H9 (cell line): ENCODE results near the gene SH3GL3. TPM values are rescaled to one million over a fixed set of nuclear protein-coding genes. Genes with fewer than 3 reads are reported as not detected.

Experiments
- DNase-seq: peaks from one replicate; pipeline ENCODE4 v3.0.0-alpha.2; 2017
- H2AFZ ChIP-seq: one replicate; pipeline ENCODE4 v1.6.1; 2013; ENCODE audit warnings: mild to moderate bottlenecking, low read length, control low read depth, moderate library complexity
- H2AK5ac ChIP-seq: 2 replicates; pipeline ENCODE4 v1.6.1; 2013; ENCODE audit warnings: low read length, control low read depth, mixed read lengths; ENCODE audit not compliant: insufficient read length
- H2BK120ac ChIP-seq: one replicate; pipeline ENCODE4 v1.6.1; 2013; ENCODE audit warnings: low read depth, mild to moderate bottlenecking, low read length, control low read depth, inconsistent platforms; ENCODE audit not compliant: poor library complexity, severe bottlenecking
- H2BK12ac ChIP-seq: 2 replicates; pipeline ENCODE4 v1.6.1; 2013; ENCODE audit warnings: low read length, control low read depth, mixed read lengths, low read depth; ENCODE audit not compliant: insufficient read length
- H2BK15ac ChIP-seq: 2 replicates; pipeline ENCODE4 v1.6.1; 2013; ENCODE audit warnings: low read depth, low read length, control low read depth
- H2BK20ac ChIP-seq: one replicate; pipeline ENCODE4 v1.6.1; 2013; ENCODE audit warnings: low read depth, mild to moderate bottlenecking, low read length, control low read depth, inconsistent platforms; ENCODE audit not compliant: poor library complexity, severe bottlenecking
- H2BK5ac ChIP-seq: 2 replicates; pipeline ENCODE4 v1.6.1; 2013; ENCODE audit warnings: low read length, control low read depth, mixed read lengths; ENCODE audit not compliant: insufficient read length
- H3K14ac ChIP-seq: 2 replicates; pipeline ENCODE4 v1.6.1; 2013; ENCODE audit warnings: low read length, control low read depth; ENCODE audit not compliant: insufficient read depth
- H3K18ac ChIP-seq: 2 replicates; pipeline ENCODE4 v1.6.1; 2013; ENCODE audit warnings: low read depth, mild to moderate bottlenecking, mixed read lengths, low read length, control low read depth; ENCODE audit not compliant: insufficient read length
- H3K23ac ChIP-seq: 2 replicates; pipeline ENCODE4 v1.6.1; 2013; ENCODE audit warnings: low read length, control low read depth, mixed read lengths, low read depth; ENCODE audit not compliant: insufficient read length
- H3K23me2 ChIP-seq: 2 replicates; pipeline ENCODE4 v1.6.1; 2013; ENCODE audit warnings: low read depth, mild to moderate bottlenecking, mixed read lengths, low read length, control low read depth; ENCODE audit not compliant: insufficient read length, poor library complexity, severe bottlenecking
- H3K27ac ChIP-seq: 2 replicates; pipeline ENCODE4 v1.5.1; 2013; ENCODE audit warnings: low read length, control low read depth, mixed read lengths, low read depth; ENCODE audit not compliant: insufficient read length
- H3K27me3 ChIP-seq: 2 replicates; pipeline ENCODE4 v1.6.1; 2013; ENCODE audit warnings: low read length, control low read depth, inconsistent platforms; ENCODE audit not compliant: insufficient read depth
- H3K4ac ChIP-seq: 2 replicates; pipeline ENCODE4 v1.6.1; 2013; ENCODE audit warnings: low read depth, mild to moderate bottlenecking, control low read depth, inconsistent platforms, low read length, moderate library complexity
- H3K4me1 ChIP-seq: 2 replicates; pipeline ENCODE4 v1.6.1; 2013; ENCODE audit warnings: low read length, control low read depth, inconsistent platforms; ENCODE audit not compliant: insufficient read depth
- H3K4me2 ChIP-seq: 2 replicates; pipeline ENCODE4 v1.6.1; 2013; ENCODE audit warnings: low read length, control low read depth, mixed read lengths; ENCODE audit not compliant: insufficient read length, insufficient read depth
- H3K56ac ChIP-seq: 2 replicates; pipeline ENCODE4 v1.6.1; 2013; ENCODE audit warnings: low read depth, mild to moderate bottlenecking, mixed read lengths, low read length, control low read depth; ENCODE audit not compliant: insufficient read length
- H3K79me1 ChIP-seq: 2 replicates; pipeline ENCODE4 v1.6.1; 2013; ENCODE audit warnings: low read depth, mild to moderate bottlenecking, moderate library complexity, low read length, control low read depth, inconsistent platforms; ENCODE audit not compliant: insufficient read depth, poor library complexity, severe bottlenecking
- H3K79me2 ChIP-seq: 2 replicates; pipeline ENCODE4 v1.6.1; 2013; ENCODE audit warnings: low read length, control low read depth, inconsistent platforms; ENCODE audit not compliant: insufficient read depth
- H3K9ac ChIP-seq: 2 replicates; pipeline ENCODE4 v1.6.1; 2013; ENCODE audit warnings: low read length, control low read depth, mixed read lengths; ENCODE audit not compliant: insufficient read length; ENCODE audit errors: extremely low read depth
- H3K9me3 ChIP-seq: one replicate; pipeline ENCODE4 v1.6.1; 2013; ENCODE audit warnings: low read depth, low read length, inconsistent platforms; ENCODE audit not compliant: control insufficient read depth
- H3T11ph ChIP-seq: one replicate; pipeline ENCODE4 v1.6.1; 2013; ENCODE audit warnings: mild to moderate bottlenecking, low read length, control low read depth, inconsistent platforms
- H4K20me1 ChIP-seq: one replicate; pipeline ENCODE4 v1.6.1; 2013; ENCODE audit not compliant: control insufficient read depth, insufficient read length, insufficient read depth
- H4K5ac ChIP-seq: 2 replicates; pipeline ENCODE4 v1.6.1; 2013; ENCODE audit warnings: low read depth, mild to moderate bottlenecking, mixed read lengths, low read length, control low read depth; ENCODE audit not compliant: insufficient read length
- H4K8ac ChIP-seq: replicated peaks from 2 replicates; pipeline ENCODE4 v1.6.1; 2013; ENCODE audit warnings: low read length, control low read depth, mixed read lengths, low read depth; ENCODE audit not compliant: insufficient read length
- H4K91ac ChIP-seq: 2 replicates; pipeline ENCODE4 v1.6.1; 2013; ENCODE audit warnings: low read depth, mild to moderate bottlenecking, moderate library complexity, mixed read lengths, low read length, control low read depth; ENCODE audit not compliant: insufficient read length
- H3K27ac Mint-ChIP-seq, 3 experiments: 2 replicates in 2 of 3; 3 replicates in 1 of 3; pipeline ENCODE4 v1.8.0; 2020 to 2021; ENCODE audit warnings: mixed read lengths in 3 of 3, mild to moderate bottlenecking in 1 of 3, moderate library complexity in 1 of 3
- H3K27me3 Mint-ChIP-seq: 2 replicates; pipeline ENCODE4 v1.8.0; 2021; ENCODE audit warnings: low read depth, mild to moderate bottlenecking, moderate library complexity, mixed read lengths
- H3K36me3 Mint-ChIP-seq, 3 experiments: 2 replicates in 2 of 3; 3 replicates in 1 of 3; pipeline ENCODE4 v1.8.0; 2020 to 2021; ENCODE audit warnings: low read depth in 3 of 3, mixed read lengths in 3 of 3; ENCODE audit not compliant: insufficient read depth in 1 of 3
- H3K4me1 Mint-ChIP-seq, 2 experiments: 2 replicates each; pipeline ENCODE4 v1.8.0; 2020; ENCODE audit warnings: mixed read lengths in 2 of 2
- H3K4me3 Mint-ChIP-seq, 2 experiments: 2 replicates in 1 of 2; 3 replicates in 1 of 2; pipeline ENCODE4 v1.8.0; 2020 to 2021; ENCODE audit warnings: mild to moderate bottlenecking in 2 of 2, mixed read lengths in 2 of 2, moderate library complexity in 1 of 2
- H3K9me3 Mint-ChIP-seq, 2 experiments: 2 replicates in 1 of 2; 3 replicates in 1 of 2; pipeline ENCODE4 v1.8.0; 2020; ENCODE audit warnings: mild to moderate bottlenecking in 2 of 2, mixed read lengths in 2 of 2, moderate library complexity in 1 of 2
- CTCF ChIP-seq: fragments of 200-600 bp; sonication (generic); conservative IDR thresholded peaks from 3 replicates; pipeline ENCODE4 v1.8.0; 2021; ENCODE audit warnings: antibody characterized with exemption, mild to moderate bottlenecking
- WGBS: extraction: QIAGEN DNeasy Blood & Tissue Kit; methylation state at CpG from one replicate; pipeline ENCODE4 v1.1.7; 2013; ENCODE audit warnings: missing lambda C conversion rate, low lambda C conversion rate, mixed read lengths; ENCODE audit not compliant: insufficient read length; ENCODE audit errors: extremely low coverage; 5-methylcytosine and 5-hydroxymethylcytosine counted together
- total RNA-seq: library from RNA; stranded (reverse); gene quantifications from 2 replicates; pipeline ENCODE4 v1.2.1, GENCODE V29; 2021

Gene SH3GL3
- total RNA-seq, 1 experiment from 2014 or later: 11.2 TPM

- no peak overlapping the region for H2BK5ac ChIP-seq
- no peak overlapping the region for H2BK15ac ChIP-seq
- H3K27ac ChIP-seq: no peak overlapping the region
- peaks cover 17 to 26% (median 24%) of the 10 kb centered on the region in 3 experiments for H3K36me3 Mint-ChIP-seq
- no peak overlapping the region for H3K4me2 ChIP-seq
- H2BK20ac ChIP-seq: no peak overlapping the region
- no peaks in the 10 kb centered on the region for H3K79me2 ChIP-seq
- H4K20me1 ChIP-seq: no peaks in the 10 kb centered on the region
- no peaks in the 10 kb centered on the region for H3K27me3 ChIP-seq
- H4K5ac ChIP-seq: no peak overlapping the region
- H3K4ac ChIP-seq: no peak overlapping the region
- peaks cover 25 to 26% of the 10 kb centered on the region in 2 experiments for H3K9me3 Mint-ChIP-seq
- peaks cover 15 to 16% of the 10 kb centered on the region in 2 experiments for H3K4me1 Mint-ChIP-seq
- no peak overlapping the region for H2AK5ac ChIP-seq
- H3K9me3 ChIP-seq: peaks cover 8% of the 10 kb centered on the region
- no peak overlapping the region for H3K23ac ChIP-seq
- no peak overlapping the region for H2BK120ac ChIP-seq
- H2BK12ac ChIP-seq: no peak overlapping the region
- H3K9ac ChIP-seq: no peak overlapping the region
- TF ChIP-seq CTCF: no peak
- no peak overlapping the region for H4K91ac ChIP-seq
- H3K27me3 Mint-ChIP-seq: no peaks in the 10 kb centered on the region
- no peak overlapping the region for H4K8ac ChIP-seq
- no peak overlapping the region for H3K56ac ChIP-seq
- no peaks in the 10 kb centered on the region for H3K79me1 ChIP-seq
- H3K18ac ChIP-seq: peak overlapping the region; percentile 21
- H3T11ph ChIP-seq: no peak overlapping the region
- H3K27ac Mint-ChIP-seq: peak overlapping the region in 1 of 3 experiments; percentile 71; a peak in 3 of 7 replicates
- no peaks in the 10 kb centered on the region; the same call in 1 of the 2 replicates for H3K4me1 ChIP-seq
- H3K4me3 Mint-ChIP-seq: no peak overlapping the region
- no CpG with 5 or more reads among the region's 2 CpGs for WGBS
- H2AFZ ChIP-seq: no peak overlapping the region
- no peak overlapping the region for H3K14ac ChIP-seq
- DNase-seq: no peak
- no peaks in the 10 kb centered on the region for H3K23me2 ChIP-seq
Observed at GRCh38 chr15:83499476-83499875, 52.3 kb downstream of the SH3GL3 start.
